T-helper 2 cell treated with Interferon-gamma antibody and Interleukin-4, amounts not matched to agents 5 μg/mL and 100 μg/mL, for 36 hours (primary cell): ENCODE measurements around the gene AP3S2.

ENCODE experiments used
- DNase-seq: peaks from one replicate; pipeline ENCODE4 v3.0.0; 2021; ENCODE audit warnings: low spot score
- H3K27ac Mint-ChIP-seq: one replicate; pipeline ENCODE4 v1.8.0; 2021; ENCODE audit warnings: mild to moderate bottlenecking, mixed read lengths
- H3K27me3 Mint-ChIP-seq: one replicate; pipeline ENCODE4 v1.8.0; 2021; ENCODE audit warnings: low read depth, mixed read lengths
- H3K36me3 Mint-ChIP-seq: one replicate; pipeline ENCODE4 v1.8.0; 2021; ENCODE audit warnings: low read depth, mixed read lengths
- H3K4me1 Mint-ChIP-seq: one replicate; pipeline ENCODE4 v1.8.0; 2021; ENCODE audit warnings: low read depth, mixed read lengths
- H3K4me3 Mint-ChIP-seq: one replicate; pipeline ENCODE4 v1.8.0; 2022; ENCODE audit warnings: mild to moderate bottlenecking, moderate library complexity, mixed read lengths
- H3K9me3 Mint-ChIP-seq: one replicate; pipeline ENCODE4 v1.8.0; 2021; ENCODE audit warnings: mixed read lengths

AP3S2 gene

DNA sequence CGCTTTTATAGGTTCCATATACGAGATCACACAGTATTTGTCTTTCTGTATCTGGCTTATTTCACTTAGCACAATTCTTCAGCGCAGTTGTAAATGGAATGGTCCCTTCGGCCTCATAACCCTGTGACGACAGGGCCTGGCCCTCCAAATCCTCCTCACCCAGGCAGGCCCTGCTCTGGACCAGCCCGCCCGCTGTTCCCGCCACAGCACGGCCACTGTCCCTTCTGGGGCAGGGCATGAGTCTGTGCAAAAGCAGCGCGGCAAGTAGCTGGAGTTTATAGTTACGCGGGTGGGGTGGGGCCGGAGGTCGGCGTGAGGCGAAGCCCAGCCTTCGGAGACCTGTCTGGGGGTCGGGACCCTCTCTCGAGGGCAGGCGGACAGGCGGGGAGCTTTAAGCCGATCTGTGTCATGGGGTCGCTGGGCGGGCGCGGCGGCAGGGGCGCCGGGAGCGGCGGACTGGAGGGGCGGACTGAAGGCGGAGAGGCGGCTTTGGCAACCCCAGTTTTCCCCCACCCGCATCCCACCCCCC is 18.4 kb upstream of the AP3S2 start:
- no peaks in the 10 kb centered on the region for H3K4me1 Mint-ChIP-seq
- H3K36me3 Mint-ChIP-seq, result no peaks in the 10 kb centered on the region
- no peak overlapping the region for H3K27ac Mint-ChIP-seq
- no peak for DNase-seq
- H3K27me3 Mint-ChIP-seq, result peaks cover 41% of the 10 kb centered on the region
- H3K4me3 Mint-ChIP-seq, result no peak overlapping the region
- H3K9me3 Mint-ChIP-seq, result no peaks in the 10 kb centered on the region

DNA sequence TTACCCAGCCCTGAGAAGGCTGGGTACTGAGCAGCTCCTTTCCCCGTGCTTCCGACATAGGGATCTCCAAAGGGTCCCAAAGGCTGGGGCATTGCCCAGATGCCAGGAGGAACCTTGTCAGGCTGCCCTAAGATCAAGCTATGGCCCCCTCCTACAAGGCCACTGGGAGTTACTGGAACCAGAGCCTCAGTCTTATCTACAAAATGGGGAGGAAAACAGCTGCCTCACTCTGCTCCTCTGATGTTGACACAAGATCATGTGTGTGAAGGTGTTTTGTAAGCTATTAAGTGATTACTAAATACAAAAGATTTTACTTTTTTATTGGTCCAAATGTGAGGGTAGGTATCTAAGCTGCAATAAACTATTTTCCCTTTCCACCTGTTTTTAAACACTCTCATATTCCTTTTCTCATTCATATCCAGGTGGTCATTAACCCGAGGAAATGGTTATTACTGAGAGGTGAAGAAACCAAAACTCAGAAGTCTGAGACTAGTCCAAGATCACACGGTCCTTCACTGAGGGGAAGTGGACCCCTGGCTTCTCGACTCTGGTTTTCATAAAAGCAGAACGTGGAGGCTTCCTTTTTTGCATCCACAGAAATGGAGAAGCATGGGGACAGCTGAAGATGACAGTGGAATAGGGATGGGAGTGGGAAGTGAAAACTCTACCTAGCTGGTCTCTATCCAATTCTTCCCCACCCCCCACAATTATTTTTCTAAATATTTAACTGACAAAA is 17.3 kb upstream of the AP3S2 start:
- Mint-ChIP-seq H3K36me3 (no peaks in the 10 kb centered on the region), H3K4me1 (no peaks in the 10 kb centered on the region), H3K27me3 (peaks cover 39% of the 10 kb centered on the region), H3K9me3 (no peaks in the 10 kb centered on the region), H3K27ac (no peak overlapping the region), H3K4me3 (no peak overlapping the region)
- DNase-seq, result no peak

DNA sequence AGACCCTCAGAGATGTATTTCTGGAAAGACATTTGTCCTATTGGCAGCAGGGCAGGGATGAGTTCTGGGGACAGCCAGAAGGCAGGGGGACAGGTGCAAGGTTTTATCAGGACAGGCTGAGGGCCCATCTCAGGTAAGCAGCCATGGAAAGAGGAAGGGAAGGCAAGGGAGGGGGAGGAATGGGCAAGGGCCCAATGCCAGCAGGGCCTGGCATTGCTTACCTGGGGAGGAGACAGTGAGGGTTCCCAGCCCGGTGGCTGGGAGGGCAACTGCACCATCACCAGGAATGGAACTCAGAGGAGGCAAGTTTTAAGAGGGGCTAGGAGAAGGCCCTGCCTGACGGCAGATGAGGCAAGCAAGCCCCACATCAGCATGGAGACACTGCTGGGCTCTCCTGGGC is 15.8 kb upstream of the AP3S2 start:
- no peak overlapping the region for H3K4me3 Mint-ChIP-seq
- H3K9me3 Mint-ChIP-seq, result no peaks in the 10 kb centered on the region
- no peak for DNase-seq
- no peaks in the 10 kb centered on the region for H3K4me1 Mint-ChIP-seq
- no peak overlapping the region for H3K27ac Mint-ChIP-seq
- no peaks in the 10 kb centered on the region for H3K36me3 Mint-ChIP-seq
- H3K27me3 Mint-ChIP-seq, result peaks cover 36% of the 10 kb centered on the region

DNA sequence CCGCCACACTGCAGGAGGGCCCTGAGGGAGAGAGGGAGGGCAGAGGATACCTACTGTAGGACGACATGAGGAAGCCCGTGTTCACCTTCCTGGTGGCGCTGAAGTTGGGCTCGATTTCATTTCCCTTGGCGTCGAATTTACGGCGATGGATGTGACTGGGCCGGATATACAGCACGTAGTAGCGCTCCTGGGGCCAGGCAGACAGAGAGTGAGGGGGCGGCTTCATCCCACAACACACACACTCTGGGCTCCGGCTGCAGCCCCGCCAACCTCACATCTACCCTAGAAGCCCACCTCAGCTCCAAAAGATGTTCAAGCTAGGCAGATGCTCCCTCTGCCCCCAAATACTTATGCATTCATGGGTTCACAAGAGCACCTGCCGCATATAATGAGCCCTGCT is 14.4 kb upstream of the AP3S2 start:
- H3K27me3 Mint-ChIP-seq, result peaks cover 26% of the 10 kb centered on the region
- no peaks in the 10 kb centered on the region for H3K9me3 Mint-ChIP-seq
- H3K27ac Mint-ChIP-seq, result no peak overlapping the region
- no peaks in the 10 kb centered on the region for H3K4me1 Mint-ChIP-seq
- no peak for DNase-seq
- no peak overlapping the region for H3K4me3 Mint-ChIP-seq
- H3K36me3 Mint-ChIP-seq, result no peaks in the 10 kb centered on the region

DNA sequence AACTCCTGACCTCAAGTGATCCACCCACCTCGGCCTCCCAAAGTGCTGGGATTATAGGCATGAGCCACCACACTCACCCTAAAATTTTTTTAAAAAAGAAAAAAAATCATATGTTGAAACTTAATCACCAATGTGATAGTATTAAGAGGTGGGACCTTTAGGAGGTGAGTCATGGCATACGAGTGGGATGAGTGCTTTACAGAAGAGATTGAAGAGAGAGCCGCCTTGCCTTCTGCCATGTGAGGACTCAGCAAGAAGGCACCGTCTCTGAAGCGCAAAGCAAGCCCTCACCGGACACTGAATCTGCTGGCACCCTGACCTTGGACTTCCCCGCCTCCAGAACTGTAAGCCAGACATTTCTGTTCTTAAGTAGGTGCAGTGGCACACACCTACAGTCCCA is 13.5 kb upstream of the AP3S2 start:
- no peak for DNase-seq
- Mint-ChIP-seq H3K4me1 (no peaks in the 10 kb centered on the region), H3K9me3 (no peaks in the 10 kb centered on the region), H3K4me3 (no peak overlapping the region), H3K36me3 (no peaks in the 10 kb centered on the region), H3K27ac (no peak overlapping the region), H3K27me3 (peaks cover 23% of the 10 kb centered on the region)

DNA sequence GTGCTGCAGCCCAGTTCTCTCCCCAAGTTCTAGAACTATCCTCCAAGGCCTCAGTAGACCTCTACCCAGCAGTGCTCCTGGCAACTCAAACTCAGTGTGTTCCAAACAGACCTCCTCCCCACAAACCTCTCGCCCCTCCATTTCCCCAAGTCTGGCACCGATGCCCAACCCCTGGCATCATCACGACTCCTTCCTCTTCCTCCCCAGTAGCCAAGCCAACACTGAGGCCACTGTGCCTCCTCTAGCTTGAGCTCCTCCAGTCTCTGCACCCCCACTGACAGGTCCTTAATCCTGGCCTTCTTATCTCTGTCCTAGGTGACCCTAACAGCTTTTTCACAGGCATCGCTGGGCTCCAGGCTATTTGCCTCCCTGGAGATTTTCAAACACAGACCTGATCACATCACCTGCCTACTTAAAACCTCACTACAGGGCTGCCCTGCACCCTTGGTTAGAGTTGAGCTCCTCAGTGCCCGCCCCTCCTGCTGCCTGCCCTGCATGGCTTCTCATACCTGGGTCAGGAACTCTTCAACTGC is 12.1 kb upstream of the AP3S2 start:
- DNase-seq, result no peak
- Mint-ChIP-seq H3K4me1 (no peaks in the 10 kb centered on the region), H3K9me3 (no peaks in the 10 kb centered on the region), H3K27ac (no peak overlapping the region), H3K4me3 (no peak overlapping the region), H3K27me3 (peaks cover 9% of the 10 kb centered on the region), H3K36me3 (no peaks in the 10 kb centered on the region)

DNA sequence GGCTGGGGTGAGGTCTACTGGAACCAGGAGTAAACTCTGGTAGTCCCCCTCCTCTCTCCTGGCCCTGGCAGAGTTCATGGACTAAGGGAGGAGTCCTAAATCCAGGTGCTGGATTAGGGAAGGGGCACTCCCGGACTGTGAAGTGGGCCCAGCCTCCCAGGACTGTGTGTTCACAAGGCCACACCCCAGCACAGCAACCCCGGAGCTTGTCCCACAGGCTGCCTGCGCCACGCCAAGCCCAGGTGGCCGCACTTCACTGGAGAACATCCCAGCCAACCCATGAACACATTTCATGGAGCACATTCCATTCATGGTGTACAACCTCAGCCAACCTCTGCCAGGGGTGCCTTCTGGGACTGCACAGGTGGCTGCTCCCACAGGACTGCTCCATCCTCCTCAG is 10.7 kb upstream of the AP3S2 start:
- H3K27me3 Mint-ChIP-seq, result peaks cover 3% of the 10 kb centered on the region
- no peaks in the 10 kb centered on the region for H3K36me3 Mint-ChIP-seq
- no peak for DNase-seq
- no peak overlapping the region for H3K4me3 Mint-ChIP-seq
- no peak overlapping the region for H3K27ac Mint-ChIP-seq
- H3K9me3 Mint-ChIP-seq, result no peaks in the 10 kb centered on the region
- no peaks in the 10 kb centered on the region for H3K4me1 Mint-ChIP-seq

DNA sequence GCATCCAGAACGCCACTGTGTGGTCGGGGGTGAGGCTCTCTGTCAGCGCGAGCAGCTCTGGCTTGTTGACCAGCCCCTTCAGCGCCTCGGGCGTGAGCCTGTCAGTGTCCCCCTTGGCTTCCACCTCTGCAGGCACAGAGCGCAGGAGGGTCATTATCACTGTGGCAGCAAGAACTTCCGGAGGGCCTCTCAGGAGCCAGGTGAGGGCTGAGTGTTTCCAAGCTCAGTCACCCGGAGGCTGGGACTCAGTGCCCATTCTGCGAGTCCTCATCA is 10.0 kb upstream of the AP3S2 start:
- H3K27me3 Mint-ChIP-seq, result peaks cover 3% of the 10 kb centered on the region
- no peak overlapping the region for H3K27ac Mint-ChIP-seq
- H3K36me3 Mint-ChIP-seq, result no peaks in the 10 kb centered on the region
- no peaks in the 10 kb centered on the region for H3K4me1 Mint-ChIP-seq
- no peak for DNase-seq
- no peaks in the 10 kb centered on the region for H3K9me3 Mint-ChIP-seq
- no peak overlapping the region for H3K4me3 Mint-ChIP-seq

DNA sequence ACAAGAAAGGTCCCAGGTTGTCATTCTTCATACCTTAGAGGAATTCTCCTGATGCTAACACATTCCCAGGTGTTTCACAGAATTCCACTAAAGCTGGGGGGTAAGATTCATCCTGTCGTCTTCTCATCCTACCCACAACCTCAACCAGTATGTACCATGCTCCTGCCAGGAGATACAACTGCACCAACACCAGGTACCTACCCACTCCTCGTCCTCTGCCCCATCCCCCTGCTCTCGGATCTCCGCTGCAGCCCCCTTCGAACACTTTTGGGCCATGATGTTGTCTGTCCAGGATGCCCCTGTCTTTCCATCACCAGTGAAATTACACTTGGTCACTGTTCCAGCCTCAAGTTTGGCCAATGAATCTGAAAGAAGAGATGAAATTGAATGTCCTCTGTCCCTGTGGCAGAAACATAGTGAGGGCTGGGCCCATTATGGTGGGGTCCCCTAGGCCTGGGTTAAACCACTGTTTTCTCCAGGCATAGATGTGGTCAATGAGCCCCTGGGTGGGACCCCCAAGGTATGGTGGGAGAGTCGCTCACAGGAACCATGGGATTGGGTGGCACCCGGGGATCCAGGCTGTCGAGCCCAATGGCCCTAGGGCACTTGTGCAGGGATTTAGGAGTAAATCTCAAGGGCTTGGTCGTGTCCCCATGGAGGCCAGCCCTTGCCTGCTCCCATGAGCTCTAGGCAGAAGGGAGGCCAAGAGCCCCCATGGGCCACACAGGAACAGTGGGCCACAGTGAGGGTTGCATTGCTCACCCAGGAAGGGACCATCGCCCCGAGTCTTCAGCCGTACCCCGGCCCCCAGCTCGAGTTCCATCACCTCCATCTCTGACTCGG is 9.4 kb upstream of the AP3S2 start:
- no peaks in the 10 kb centered on the region for H3K9me3 Mint-ChIP-seq
- H3K36me3 Mint-ChIP-seq, result no peaks in the 10 kb centered on the region
- H3K4me3 Mint-ChIP-seq, result no peak overlapping the region
- DNase-seq, result no peak
- H3K27me3 Mint-ChIP-seq, result peaks cover 3% of the 10 kb centered on the region
- H3K4me1 Mint-ChIP-seq, result no peaks in the 10 kb centered on the region
- H3K27ac Mint-ChIP-seq, result no peak overlapping the region

DNA sequence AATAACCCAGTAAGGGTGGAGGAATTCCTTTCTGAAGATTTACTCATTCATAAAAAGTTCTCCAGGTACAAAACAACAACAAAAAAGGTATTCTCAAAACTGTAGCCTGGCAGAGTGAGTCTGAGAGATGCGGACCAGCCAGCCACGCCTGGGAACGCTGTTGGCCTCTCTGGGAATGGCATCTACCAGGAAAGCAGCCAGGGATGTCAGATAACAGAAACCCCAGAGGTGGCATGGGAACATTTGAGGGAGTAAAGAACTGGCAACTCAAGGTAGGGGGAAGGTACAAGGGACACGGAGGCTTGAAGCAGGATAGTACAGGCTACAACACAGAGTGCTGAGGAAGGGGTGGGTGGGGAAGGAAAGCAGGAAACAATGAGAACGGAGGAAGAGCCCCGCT is 7.1 kb upstream of the AP3S2 start:
- no peaks in the 10 kb centered on the region for H3K36me3 Mint-ChIP-seq
- no peak overlapping the region for H3K4me3 Mint-ChIP-seq
- DNase-seq, result no peak
- peaks cover 2% of the 10 kb centered on the region for H3K27me3 Mint-ChIP-seq
- H3K4me1 Mint-ChIP-seq, result no peaks in the 10 kb centered on the region
- H3K27ac Mint-ChIP-seq, result no peak overlapping the region
- no peaks in the 10 kb centered on the region for H3K9me3 Mint-ChIP-seq

DNA sequence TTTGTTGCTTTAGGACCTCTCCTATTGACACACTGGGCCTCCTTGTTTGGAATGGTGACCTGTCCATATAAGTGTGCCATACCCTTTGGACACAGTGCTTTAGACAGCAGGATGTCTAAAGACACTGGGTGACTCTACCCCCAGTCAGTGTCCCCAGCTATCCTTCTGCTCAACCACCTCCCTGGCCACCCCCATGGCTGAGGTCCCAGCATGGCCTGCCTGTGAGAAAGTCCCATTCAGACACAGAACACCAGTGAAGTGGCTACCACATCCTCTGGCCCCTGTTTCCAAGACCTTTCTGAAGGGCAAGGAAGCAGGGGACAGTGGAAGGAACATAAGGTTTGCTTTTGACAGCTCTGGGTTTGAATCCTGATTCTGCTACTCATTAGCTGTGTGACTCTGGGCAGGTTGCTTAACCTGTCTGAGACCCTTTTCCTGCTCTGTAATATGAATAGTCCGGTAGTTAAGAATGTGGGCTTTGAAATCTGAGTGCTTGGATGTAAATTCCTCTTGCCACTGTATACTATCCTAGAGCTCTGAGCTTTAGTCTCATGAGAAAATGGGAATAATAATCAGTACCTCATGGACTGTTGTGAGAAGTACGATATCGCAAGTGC is 6.3 kb upstream of the AP3S2 start:
- no peak for DNase-seq
- H3K4me3 Mint-ChIP-seq, result no peak overlapping the region
- peaks cover 2% of the 10 kb centered on the region for H3K27me3 Mint-ChIP-seq
- no peaks in the 10 kb centered on the region for H3K36me3 Mint-ChIP-seq
- H3K9me3 Mint-ChIP-seq, result no peaks in the 10 kb centered on the region
- H3K4me1 Mint-ChIP-seq, result no peaks in the 10 kb centered on the region
- H3K27ac Mint-ChIP-seq, result no peak overlapping the region

DNA sequence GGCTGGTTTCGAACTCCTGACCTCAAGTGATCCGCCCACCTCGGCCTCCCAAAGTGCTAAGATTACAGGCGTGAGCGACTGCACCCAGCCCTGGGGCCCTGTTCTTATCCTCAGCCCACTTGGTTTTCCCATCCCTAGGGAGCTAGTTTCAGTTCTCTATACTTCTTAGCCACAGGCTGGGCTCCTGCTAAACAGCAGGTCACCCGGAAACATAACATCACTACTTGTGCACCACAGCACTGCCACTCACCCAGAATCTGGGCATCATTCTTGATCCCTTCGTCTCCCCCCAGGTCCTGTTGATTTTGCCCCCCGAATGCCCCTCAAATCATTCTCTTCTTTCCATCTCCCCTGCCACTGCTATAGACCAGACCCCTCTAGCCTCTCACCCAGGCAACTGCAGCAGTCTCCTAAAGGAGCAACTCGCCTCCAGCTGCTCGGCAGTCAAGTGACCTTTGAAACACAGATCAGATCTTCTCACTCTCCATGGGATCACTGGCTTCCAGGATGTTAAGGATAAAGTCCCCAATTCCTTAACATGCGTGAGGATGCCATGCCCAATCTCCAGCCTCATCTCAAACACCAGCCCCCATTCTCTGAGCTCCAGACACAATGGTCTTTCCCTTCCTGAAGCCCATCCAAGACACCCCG is 5.6 kb upstream of the AP3S2 start:
- no peak for DNase-seq
- Mint-ChIP-seq H3K27ac (no peak overlapping the region), H3K4me3 (no peak overlapping the region), H3K9me3 (no peaks in the 10 kb centered on the region), H3K4me1 (peaks cover under 1% of the 10 kb centered on the region), H3K27me3 (peaks cover 2% of the 10 kb centered on the region), H3K36me3 (no peaks in the 10 kb centered on the region)

DNA sequence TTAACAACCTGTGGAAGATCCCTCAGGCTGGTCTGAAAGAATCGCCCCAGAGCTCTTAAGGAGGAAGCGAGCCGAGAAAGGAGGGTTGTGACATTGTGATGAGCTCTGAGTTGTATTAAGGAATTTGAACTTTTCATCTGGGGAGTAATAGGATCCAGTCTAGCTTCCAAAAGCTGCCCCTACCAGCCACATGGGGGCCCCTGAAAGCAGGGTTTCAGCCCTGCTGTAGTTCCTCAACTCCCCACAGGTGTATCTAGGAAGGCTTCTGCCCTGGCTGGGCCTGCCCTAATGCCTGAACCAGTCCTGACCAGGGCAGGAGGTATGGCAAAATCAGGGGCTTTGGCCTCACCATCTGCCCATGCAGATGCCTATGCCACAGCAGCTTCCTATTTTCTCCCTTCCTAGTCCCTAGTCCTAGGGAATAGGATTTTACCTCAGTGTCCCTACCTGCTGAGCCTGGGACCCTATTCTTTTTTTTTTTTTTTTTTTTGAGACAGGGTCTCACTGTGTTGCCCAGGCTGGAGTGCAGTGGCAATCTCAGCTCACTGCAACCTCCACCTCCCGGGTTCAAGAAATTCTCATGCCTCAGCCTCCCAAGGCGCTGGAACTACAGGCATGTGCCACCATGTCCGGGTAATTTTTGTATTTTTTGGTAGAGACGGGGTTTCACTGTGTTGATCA is 5.0 kb upstream of the AP3S2 start:
- Mint-ChIP-seq H3K9me3 (no peaks in the 10 kb centered on the region), H3K36me3 (no peaks in the 10 kb centered on the region), H3K4me1 (peaks cover 3% of the 10 kb centered on the region), H3K27ac (no peak overlapping the region), H3K4me3 (no peak overlapping the region), H3K27me3 (peaks cover 2% of the 10 kb centered on the region)
- DNase-seq, result no peak
